HG03108 (cell line): Measurements from ENCODE around the gene ST6GALNAC2.
"Not testable (repeated sequence)": the region's sequence is repeated elsewhere in the genome, so short reads cannot be mapped to it uniquely, and the experiment has no call there.

Experiments used
- ATAC-seq: cut with Tn5 transposase; IDR thresholded peaks from one replicate; pipeline ENCODE4 v1.9.1; 2021; ENCODE audit warnings: moderate library complexity; ENCODE audit not compliant: unreplicated experiment

Gene ST6GALNAC2

GRCh38 chr17:76541739-76542454 lies 43.8 kb downstream of the ST6GALNAC2 start:
- ATAC-seq, result no peak

- no peak for ATAC-seq
Measured at GRCh38 chr17:76540381-76541300, 45.0 kb downstream of the ST6GALNAC2 start.

- ATAC-seq, result no peak
Measured at GRCh38 chr17:76539631-76540271, 45.9 kb downstream of the ST6GALNAC2 start, which contains the start of gene PRCD. Gene PRCD (plus strand): TSS chr17:76540044. CDS start chr17:76540142, 98 bp downstream.

- no peak for ATAC-seq
Measured at GRCh38 chr17:76538941-76539570, 46.6 kb downstream of the ST6GALNAC2 start.

GRCh38 chr17:76538281-76538931 lies 47.3 kb downstream of the ST6GALNAC2 start:
- ATAC-seq, result no peak

GRCh38 chr17:76537578-76538280 lies 47.9 kb downstream of the ST6GALNAC2 start, which contains the start of gene CYGB:
Gene CYGB (minus strand): TSS chr17:76537709. CDS start chr17:76537542, 167 bp downstream.
- no peak for ATAC-seq

GRCh38 chr17:76537288-76537577 lies 48.4 kb downstream of the ST6GALNAC2 start:
- no peak for ATAC-seq

GRCh38 chr17:76536511-76537287 lies 49.0 kb downstream of the ST6GALNAC2 start:
- no peak for ATAC-seq

- no peak for ATAC-seq
Measured at GRCh38 chr17:76535788-76536510, 49.7 kb downstream of the ST6GALNAC2 start.

- no peak for ATAC-seq
Measured at GRCh38 chr17:76534831-76535732, 50.6 kb downstream of the ST6GALNAC2 start.

GRCh38 chr17:76533640-76534359 lies 51.9 kb downstream of the ST6GALNAC2 start:
- ATAC-seq, result not testable (repeated sequence)

GRCh38 chr17:76532072-76532651 lies 53.5 kb downstream of the ST6GALNAC2 start:
- ATAC-seq, result no peak

- ATAC-seq, result no peak
Measured at GRCh38 chr17:76531486-76532038, 54.1 kb downstream of the ST6GALNAC2 start.

- ATAC-seq, result no peak
Measured at GRCh38 chr17:76530811-76531485, 54.7 kb downstream of the ST6GALNAC2 start.

GRCh38 chr17:76530095-76530723 lies 55.5 kb downstream of the ST6GALNAC2 start:
- ATAC-seq, result no peak
